Neuronal stem cell (in vitro differentiated cells): ENCODE data around the gene RPL27.
A peak's percentile ranks its signal among the peaks of the same experiment; 100 is the strongest.

Experiments used
- DNase-seq: peaks from one replicate; pipeline ENCODE4 v3.0.0-alpha.2; 2013; ENCODE audit warnings: low spot score
- H2AFZ ChIP-seq: one replicate; pipeline ENCODE4 v1.6.1; 2013; ENCODE audit warnings: mild to moderate bottlenecking, low read length, inconsistent platforms
- H2AK5ac ChIP-seq: 2 replicates; pipeline ENCODE4 v1.6.1; 2013; ENCODE audit warnings: low read depth, mild to moderate bottlenecking, inconsistent platforms, low read length, moderate library complexity, mixed read lengths
- H2BK120ac ChIP-seq: 2 replicates; pipeline ENCODE4 v1.6.1; 2013; ENCODE audit warnings: low read depth, mild to moderate bottlenecking, inconsistent platforms, low read length, moderate library complexity, mixed read lengths
- H2BK12ac ChIP-seq: one replicate; pipeline ENCODE4 v1.6.1; 2013; ENCODE audit warnings: low read length, inconsistent platforms
- H2BK15ac ChIP-seq: 2 replicates; pipeline ENCODE4 v1.6.1; 2013; ENCODE audit warnings: mild to moderate bottlenecking, low read length, inconsistent platforms, mixed read lengths
- H2BK5ac ChIP-seq: one replicate; pipeline ENCODE4 v1.6.1; 2013; ENCODE audit warnings: inconsistent platforms, mild to moderate bottlenecking, low read length, moderate library complexity
- H3K14ac ChIP-seq: one replicate; pipeline ENCODE4 v1.6.1; 2013; ENCODE audit warnings: low read length, inconsistent platforms
- H3K18ac ChIP-seq: 2 replicates; pipeline ENCODE4 v1.6.1; 2013; ENCODE audit warnings: low read length, inconsistent platforms
- H3K23ac ChIP-seq: 2 replicates; pipeline ENCODE4 v1.6.1; 2013; ENCODE audit warnings: low read depth, mild to moderate bottlenecking, mixed read lengths, low read length, inconsistent platforms; ENCODE audit not compliant: poor library complexity
- H3K27ac ChIP-seq: replicated peaks from 3 replicates; pipeline ENCODE4 v1.5.1; 2013; ENCODE audit warnings: low read length, inconsistent platforms
- H3K27me3 ChIP-seq, 3 experiments: 2 replicates each; pipeline ENCODE4 v1.6.1; 2013; ENCODE audit warnings: low read length in 3 of 3, mild to moderate bottlenecking in 2 of 3, inconsistent platforms in 1 of 3, low read depth in 1 of 3, mixed read lengths in 1 of 3, moderate library complexity in 1 of 3; ENCODE audit not compliant: control insufficient read depth in 3 of 3, insufficient read depth in 3 of 3
- H3K36me3 ChIP-seq, 2 donors: replicated peaks in 1 of 2; 2 replicates each; pipeline ENCODE4 v1.6.1; 2013; ENCODE audit warnings: low read length in 2 of 2; ENCODE audit not compliant: control insufficient read depth in 2 of 2, insufficient read depth in 2 of 2
- H3K4ac ChIP-seq: 2 replicates; pipeline ENCODE4 v1.6.1; 2013; ENCODE audit warnings: inconsistent platforms, mild to moderate bottlenecking, low read length, moderate library complexity
- H3K4me1 ChIP-seq, 2 donors: 1 replicate in 1 of 2; 2 replicates in 1 of 2; pipeline ENCODE4 v1.6.1; 2013; ENCODE audit warnings: low read length in 2 of 2, low read depth in 1 of 2; ENCODE audit not compliant: control insufficient read depth in 2 of 2, insufficient read depth in 1 of 2
- H3K4me2 ChIP-seq: one replicate; pipeline ENCODE4 v1.6.1; 2013; ENCODE audit warnings: mild to moderate bottlenecking, low read length, inconsistent platforms; ENCODE audit not compliant: insufficient read depth, poor library complexity, severe bottlenecking
- H3K4me3 ChIP-seq, 2 donors: 2 replicates each; pipeline ENCODE4 v1.5.1; 2013; ENCODE audit warnings: low read length in 2 of 2, mild to moderate bottlenecking in 2 of 2, inconsistent platforms in 1 of 2, moderate library complexity in 1 of 2
- H3K79me1 ChIP-seq: one replicate; pipeline ENCODE4 v1.6.1; 2013; ENCODE audit warnings: low read depth, mild to moderate bottlenecking, inconsistent platforms, low read length, moderate library complexity
- H3K9ac ChIP-seq: one replicate; pipeline ENCODE4 v1.6.1; 2013; ENCODE audit warnings: mild to moderate bottlenecking, low read depth, low read length, inconsistent platforms; ENCODE audit not compliant: poor library complexity
- H3K9me3 ChIP-seq, 2 donors: replicated peaks in 1 of 2; 2 replicates each; pipeline versions ENCODE3 to v1.6.1; 2013; ENCODE audit warnings: low read length in 2 of 2, mild to moderate bottlenecking in 2 of 2, inconsistent platforms in 1 of 2, low read depth in 1 of 2, mixed read lengths in 1 of 2, moderate library complexity in 1 of 2; ENCODE audit not compliant: control insufficient read depth in 2 of 2, insufficient read depth in 1 of 2
- H4K8ac ChIP-seq: one replicate; pipeline ENCODE4 v1.6.1; 2013; ENCODE audit warnings: low read depth, mild to moderate bottlenecking, inconsistent platforms, low read length, moderate library complexity
- H4K91ac ChIP-seq: one replicate; pipeline ENCODE4 v1.6.1; 2013; ENCODE audit warnings: low read length, low read depth, mild to moderate bottlenecking, inconsistent platforms; ENCODE audit not compliant: poor library complexity
- WGBS, 2 donors: extraction: QIAGEN DNeasy Blood & Tissue Kit; methylation state at CpG; one replicate each; pipeline ENCODE4 v1.1.7; 2013; ENCODE audit warnings: missing lambda C conversion rate in 2 of 2, mixed read lengths in 1 of 2; ENCODE audit not compliant: insufficient read length in 2 of 2, insufficient replicate concordance in 1 of 2; ENCODE audit errors: extremely low coverage in 2 of 2; 5-methylcytosine and 5-hydroxymethylcytosine counted together

Gene RPL27

DNA sequence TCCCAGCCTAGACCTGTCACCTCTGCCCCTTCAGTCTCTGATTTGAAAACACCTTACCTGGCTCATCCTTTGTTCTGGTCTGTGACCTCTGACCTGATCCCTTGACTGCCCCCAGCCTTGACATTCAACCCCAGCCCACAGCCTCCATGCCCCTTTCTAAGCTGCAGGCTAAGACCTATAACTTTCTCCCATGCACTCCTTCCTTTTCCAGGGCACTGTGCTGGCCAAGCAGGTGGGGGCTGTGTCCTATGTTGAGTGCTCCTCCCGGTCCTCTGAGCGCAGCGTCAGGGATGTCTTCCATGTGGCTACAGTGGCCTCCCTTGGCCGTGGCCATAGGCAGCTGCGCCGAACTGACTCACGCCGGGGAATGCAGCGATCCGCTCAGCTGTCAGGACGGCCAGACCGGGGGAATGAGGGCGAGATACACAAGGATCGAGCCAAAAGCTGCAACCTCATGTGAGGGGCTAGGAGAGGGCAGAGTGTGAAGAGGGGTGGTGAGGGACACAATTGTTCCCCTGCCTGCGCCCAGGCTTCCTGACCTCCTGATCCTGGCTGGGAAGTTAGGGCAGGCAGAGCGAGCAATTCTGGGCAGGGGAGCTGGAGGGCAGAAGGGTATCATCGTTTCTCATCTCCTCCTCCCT is 30.1 kb downstream of the RPL27 start:
- Histone ChIP-seq H3K4me2 (no peak overlapping the region), H2BK120ac (no peak overlapping the region), H3K9ac (no peak overlapping the region), H3K36me3 (peaks cover 0 to 12% of the 10 kb centered on the region in 2 donors), H3K9me3 (peaks cover 0 to 1% of the 10 kb centered on the region in 2 donors), H2AFZ (no peak overlapping the region), H3K14ac (no peak overlapping the region), H3K4me1 (peaks cover 18 to 22% of the 10 kb centered on the region in 2 donors), H4K8ac (no peak overlapping the region), H3K23ac (no peak overlapping the region), H3K18ac (no peak overlapping the region), H2AK5ac (no peak overlapping the region), H2BK15ac (no peak overlapping the region), H4K91ac (no peak overlapping the region), H3K4me3 (peak overlapping the region in 1 of 2 donors; percentile 17), H2BK5ac (no peak overlapping the region), H3K4ac (no peak overlapping the region), H3K79me1 (no peaks in the 10 kb centered on the region), H2BK12ac (no peak overlapping the region), H3K27me3 (no peaks in the 10 kb centered on the region), H3K27ac (no peak overlapping the region)
- WGBS, 2 donors, result no CpG with 5 or more reads among the region's 17 CpGs
- no peak for DNase-seq

- no peak overlapping the region for H2AFZ ChIP-seq
- H2AK5ac ChIP-seq, result no peak overlapping the region
- H3K4me3 ChIP-seq, result no peak overlapping the region
- no peak overlapping the region for H2BK15ac ChIP-seq
- no peak overlapping the region for H4K91ac ChIP-seq
- H3K79me1 ChIP-seq, result no peaks in the 10 kb centered on the region
- H3K9me3 ChIP-seq, result peaks cover 0 to 1% of the 10 kb centered on the region in 2 donors
- no peak overlapping the region for H2BK120ac ChIP-seq
- no peaks in the 10 kb centered on the region for H3K27me3 ChIP-seq
- H3K4me1 ChIP-seq, result peaks cover 34 to 40% of the 10 kb centered on the region in 2 donors
- H3K9ac ChIP-seq, result peak overlapping the region; percentile 47
- no peak overlapping the region for H3K14ac ChIP-seq
- WGBS, 2 donors, result no CpG with 5 or more reads among the region's 6 CpGs
- H3K18ac ChIP-seq, result no peak overlapping the region
- no peak overlapping the region for H3K23ac ChIP-seq
- no peak overlapping the region for H2BK12ac ChIP-seq
- H3K4me2 ChIP-seq, result no peak overlapping the region
- H3K4ac ChIP-seq, result no peak overlapping the region
- DNase-seq, result no peak
- H4K8ac ChIP-seq, result no peak overlapping the region
- no peak overlapping the region for H3K27ac ChIP-seq
- peaks cover 0 to 12% of the 10 kb centered on the region in 2 donors for H3K36me3 ChIP-seq
- peak overlapping the region; percentile 66 for H2BK5ac ChIP-seq
These were observed 32.0 kb downstream of the RPL27 start for GRCh38 chr17:43030137-43030767.

GRCh38 chr17:43031666-43032065 is 33.4 kb downstream of the RPL27 start:
- H3K14ac ChIP-seq, result no peak overlapping the region
- H4K91ac ChIP-seq, result no peak overlapping the region
- H3K4me3 ChIP-seq, result no peak overlapping the region
- H3K79me1 ChIP-seq, result no peaks in the 10 kb centered on the region
- no peak overlapping the region for H3K4ac ChIP-seq
- H2BK5ac ChIP-seq, result no peak overlapping the region
- H3K27ac ChIP-seq, result no peak overlapping the region
- no peak overlapping the region for H3K18ac ChIP-seq
- H4K8ac ChIP-seq, result no peak overlapping the region
- H2AK5ac ChIP-seq, result no peak overlapping the region
- peaks cover 41 to 43% of the 10 kb centered on the region in 2 donors for H3K4me1 ChIP-seq
- no peak overlapping the region for H3K4me2 ChIP-seq
- no peak for DNase-seq
- H3K9me3 ChIP-seq, result peaks cover 0 to 1% of the 10 kb centered on the region in 2 donors
- no peak overlapping the region for H3K9ac ChIP-seq
- no peak overlapping the region for H2BK120ac ChIP-seq
- WGBS, 2 donors, result no CpG with 5 or more reads among the region's 3 CpGs
- no peak overlapping the region for H2BK15ac ChIP-seq
- peaks cover 0 to 12% of the 10 kb centered on the region in 2 donors for H3K36me3 ChIP-seq
- H3K27me3 ChIP-seq, result no peaks in the 10 kb centered on the region
- no peak overlapping the region for H3K23ac ChIP-seq
- no peak overlapping the region for H2AFZ ChIP-seq
- H2BK12ac ChIP-seq, result no peak overlapping the region
